HepG2 (cell line): ENCODE measurements around the gene KIRREL2. TPM values are rescaled to one million over a fixed set of nuclear protein-coding genes. Genes with fewer than 3 reads are reported as not detected.

Experiments
- ATF7 ChIP-seq, 2 experiments: fragments of 450-650 bp in 1 of 2; sonication (generic) in 1 of 2; formaldehyde crosslinking in 1 of 2; IDR thresholded peaks; 2 replicates each; pipeline versions ENCODE4 v1.4.0 to v1.6.1; 2016 to 2020; ENCODE audit warnings: antibody characterized with exemption in 1 of 2, mild to moderate bottlenecking in 1 of 2, missing genetic modification reagents in 1 of 2
- CBFB ChIP-seq: sonication (generic); formaldehyde crosslinking; IDR thresholded peaks from 2 replicates; pipeline ENCODE4 v1.4.0; 2020; ENCODE audit warnings: missing genetic modification reagents
- CCAR2 ChIP-seq: fragments of 200-400 bp; formaldehyde crosslinking; optimal IDR thresholded peaks from 2 replicates; pipeline ENCODE3; 2018; ENCODE audit warnings: low read depth, mild to moderate bottlenecking, low read length, moderate library complexity
- EHMT2 ChIP-seq: fragments of 200-600 bp; sonication (generic); IDR thresholded peaks from 2 replicates; pipeline ENCODE4 v1.7.0; 2017; ENCODE audit warnings: antibody characterized with exemption, low read depth, low read length, borderline replicate concordance
- FOXJ3 ChIP-seq: sonication (generic); formaldehyde crosslinking; IDR thresholded peaks from 2 replicates; pipeline ENCODE4 v1.4.0; 2020; ENCODE audit warnings: missing genetic modification reagents, mild to moderate bottlenecking, borderline replicate concordance
- GATAD2A ChIP-seq: IDR thresholded peaks from 2 replicates; pipeline ENCODE4 v1.6.1; 2016
- GMEB1 ChIP-seq: sonication (generic); formaldehyde crosslinking; IDR thresholded peaks from 2 replicates; pipeline ENCODE4 v1.5.1; 2020; ENCODE audit warnings: missing genetic modification reagents, mild to moderate bottlenecking, borderline replicate concordance
- JUN ChIP-seq: sonication (generic); formaldehyde crosslinking; IDR thresholded peaks from 2 replicates; pipeline ENCODE4 v1.4.0; 2020; ENCODE audit warnings: mild to moderate bottlenecking, missing genetic modification reagents
- MTF2 ChIP-seq: sonication (generic); formaldehyde crosslinking; IDR thresholded peaks from 2 replicates; pipeline ENCODE4 v1.5.0; 2020; ENCODE audit warnings: missing genetic modification reagents, borderline replicate concordance
- NCOA5 ChIP-seq: sonication (generic); formaldehyde crosslinking; IDR thresholded peaks from 2 replicates; pipeline ENCODE4 v1.4.0; 2020; ENCODE audit warnings: missing genetic modification reagents
- PRMT3 ChIP-seq: sonication (generic); formaldehyde crosslinking; IDR thresholded peaks from 2 replicates; pipeline ENCODE4 v1.8.1; 2022; ENCODE audit warnings: low read depth, mild to moderate bottlenecking, moderate library complexity, missing genetic modification reagents, borderline replicate concordance
- SATB2 ChIP-seq: sonication (generic); formaldehyde crosslinking; IDR thresholded peaks from 2 replicates; pipeline ENCODE4 v1.5.0; 2020; ENCODE audit warnings: missing genetic modification reagents
- TBX2 ChIP-seq: sonication (generic); formaldehyde crosslinking; IDR thresholded peaks from 2 replicates; pipeline ENCODE4 v1.5.0; 2020; ENCODE audit warnings: missing genetic modification reagents, mild to moderate bottlenecking, borderline replicate concordance
- ZBTB2 ChIP-seq: sonication (generic); formaldehyde crosslinking; IDR thresholded peaks from 2 replicates; pipeline ENCODE4 v1.8.0; 2022; ENCODE audit warnings: low read depth, missing genetic modification reagents
- ZBTB38 ChIP-seq: sonication (generic); formaldehyde crosslinking; IDR thresholded peaks from 2 replicates; pipeline ENCODE4 v1.5.1; 2020; ENCODE audit warnings: mild to moderate bottlenecking, missing genetic modification reagents
- ZFP82 ChIP-seq: sonication (generic); formaldehyde crosslinking; IDR thresholded peaks from 2 replicates; pipeline ENCODE4 v1.5.1; 2020; ENCODE audit warnings: mild to moderate bottlenecking, missing genetic modification reagents, borderline replicate concordance
- ZNF678 ChIP-seq: sonication (generic); formaldehyde crosslinking; IDR thresholded peaks from 2 replicates; pipeline ENCODE4 v1.4.0; 2020; ENCODE audit warnings: mild to moderate bottlenecking, missing genetic modification reagents
- ZNF747 ChIP-seq: sonication (generic); formaldehyde crosslinking; IDR thresholded peaks from 2 replicates; pipeline ENCODE4 v1.8.1; 2023; ENCODE audit warnings: missing genetic modification reagents, mild to moderate bottlenecking, borderline replicate concordance
- ZNF776 ChIP-seq: sonication (generic); formaldehyde crosslinking; IDR thresholded peaks from 2 replicates; pipeline ENCODE4 v1.4.0; 2020; ENCODE audit warnings: mild to moderate bottlenecking, missing genetic modification reagents
- ZNF816 ChIP-seq: sonication (generic); formaldehyde crosslinking; IDR thresholded peaks from 2 replicates; pipeline ENCODE4 v1.8.0; 2022; ENCODE audit warnings: missing genetic modification reagents, mild to moderate bottlenecking, borderline replicate concordance
- polyA plus RNA-seq, 8 experiments: library from polyadenylated mRNA; depleted of rRNA in 3 of 8; stranded (reverse) in 7 of 8; unstranded in 1 of 8; fragments of >200 nt; fragmentation: Illumina TruSeq in 4 of 8; extraction: Trizol in 4 of 8; gene quantifications; 2 replicates each; pipeline versions ENCODE4 v1.2.1 to v1.2.3, GENCODE V29; 2011 to 2016; ENCODE audit warnings: low read depth in 4 of 8, missing spikeins in 1 of 8, mixed read lengths in 1 of 8; ENCODE audit not compliant: insufficient read depth in 1 of 8
- total RNA-seq, 5 experiments: library from RNA; depleted of rRNA; stranded (reverse); fragments of >200 nt; fragmentation: Illumina TruSeq; extraction: Trizol; gene quantifications; 2 replicates each; pipeline ENCODE4 v1.2.3, GENCODE V29; 2016; ENCODE audit warnings: low read depth in 1 of 5
- TF ChIP-seq, protein P1 (sequence below): sonication (generic); formaldehyde crosslinking; IDR thresholded peaks from 2 replicates; pipeline ENCODE4 v1.8.1; 2022; ENCODE audit warnings: mild to moderate bottlenecking, missing genetic modification reagents
- TF ChIP-seq, protein P2 (sequence below): sonication (generic); formaldehyde crosslinking; IDR thresholded peaks from 2 replicates; pipeline ENCODE4 v1.4.0; 2020; ENCODE audit warnings: missing genetic modification reagents

The KIRREL2 gene
- total and polyA plus RNA-seq, 2 of the 13 experiments (the other 11 are each of a cell fraction or from before 2014, with no cell fraction given): 0.18 to 2.4 TPM

GRCh38 chr19:35879770-35880317 lies 23.1 kb downstream of the KIRREL2 start (continued):
- TF ChIP-seq, protein P1, sequence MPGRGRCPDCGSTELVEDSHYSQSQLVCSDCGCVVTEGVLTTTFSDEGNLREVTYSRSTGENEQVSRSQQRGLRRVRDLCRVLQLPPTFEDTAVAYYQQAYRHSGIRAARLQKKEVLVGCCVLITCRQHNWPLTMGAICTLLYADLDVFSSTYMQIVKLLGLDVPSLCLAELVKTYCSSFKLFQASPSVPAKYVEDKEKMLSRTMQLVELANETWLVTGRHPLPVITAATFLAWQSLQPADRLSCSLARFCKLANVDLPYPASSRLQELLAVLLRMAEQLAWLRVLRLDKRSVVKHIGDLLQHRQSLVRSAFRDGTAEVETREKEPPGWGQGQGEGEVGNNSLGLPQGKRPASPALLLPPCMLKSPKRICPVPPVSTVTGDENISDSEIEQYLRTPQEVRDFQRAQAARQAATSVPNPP: no peak
- TF ChIP-seq EHMT2 (peak; percentile 98), MTF2 (CRISPR knock-in tag) (no peak), FOXJ3 (CRISPR knock-in tag) (no peak), ZNF678 (peak; percentile 86; the same call in 1 of the 2 replicates), CCAR2 (no peak), GATAD2A (CRISPR knock-in tag) (peak; percentile 56; the same call in 1 of the 2 replicates), CBFB (peak; percentile 60; the same call in 1 of the 2 replicates), ATF7 (IDR thresholded peaks at IDR 0.05) (no peak), ATF7 (CRISPR knock-in tag; IDR thresholded peaks at IDR 0.05) (no peak), ZBTB2 (CRISPR knock-in tag) (no peak), ZNF816 (CRISPR knock-in tag) (peak; percentile 95), GMEB1 (peak; percentile 51; the same call in 1 of the 2 replicates), TBX2 (peak; percentile 83), ZFP82 (CRISPR knock-in tag) (no peak; the same call in 1 of the 2 replicates), ZBTB38 (CRISPR knock-in tag) (peak; percentile 70), PRMT3 (CRISPR knock-in tag) (peak; percentile 77; the same call in 1 of the 2 replicates), SATB2 (CRISPR knock-in tag) (peak; percentile 96), ZNF747 (peak; percentile 57; the same call in 1 of the 2 replicates), ZNF776 (CRISPR knock-in tag) (0 out of 2 replicates have a peak, but pooled peaks have one; percentile 57), JUN (CRISPR knock-in tag) (no peak), NCOA5 (CRISPR knock-in tag) (no peak)
- TF ChIP-seq, protein P2, sequence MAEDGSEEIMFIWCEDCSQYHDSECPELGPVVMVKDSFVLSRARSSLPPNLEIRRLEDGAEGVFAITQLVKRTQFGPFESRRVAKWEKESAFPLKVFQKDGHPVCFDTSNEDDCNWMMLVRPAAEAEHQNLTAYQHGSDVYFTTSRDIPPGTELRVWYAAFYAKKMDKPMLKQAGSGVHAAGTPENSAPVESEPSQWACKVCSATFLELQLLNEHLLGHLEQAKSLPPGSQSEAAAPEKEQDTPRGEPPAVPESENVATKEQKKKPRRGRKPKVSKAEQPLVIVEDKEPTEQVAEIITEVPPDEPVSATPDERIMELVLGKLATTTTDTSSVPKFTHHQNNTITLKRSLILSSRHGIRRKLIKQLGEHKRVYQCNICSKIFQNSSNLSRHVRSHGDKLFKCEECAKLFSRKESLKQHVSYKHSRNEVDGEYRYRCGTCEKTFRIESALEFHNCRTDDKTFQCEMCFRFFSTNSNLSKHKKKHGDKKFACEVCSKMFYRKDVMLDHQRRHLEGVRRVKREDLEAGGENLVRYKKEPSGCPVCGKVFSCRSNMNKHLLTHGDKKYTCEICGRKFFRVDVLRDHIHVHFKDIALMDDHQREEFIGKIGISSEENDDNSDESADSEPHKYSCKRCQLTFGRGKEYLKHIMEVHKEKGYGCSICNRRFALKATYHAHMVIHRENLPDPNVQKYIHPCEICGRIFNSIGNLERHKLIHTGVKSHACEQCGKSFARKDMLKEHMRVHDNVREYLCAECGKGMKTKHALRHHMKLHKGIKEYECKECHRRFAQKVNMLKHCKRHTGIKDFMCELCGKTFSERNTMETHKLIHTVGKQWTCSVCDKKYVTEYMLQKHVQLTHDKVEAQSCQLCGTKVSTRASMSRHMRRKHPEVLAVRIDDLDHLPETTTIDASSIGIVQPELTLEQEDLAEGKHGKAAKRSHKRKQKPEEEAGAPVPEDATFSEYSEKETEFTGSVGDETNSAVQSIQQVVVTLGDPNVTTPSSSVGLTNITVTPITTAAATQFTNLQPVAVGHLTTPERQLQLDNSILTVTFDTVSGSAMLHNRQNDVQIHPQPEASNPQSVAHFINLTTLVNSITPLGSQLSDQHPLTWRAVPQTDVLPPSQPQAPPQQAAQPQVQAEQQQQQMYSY (CRISPR knock-in tag): peak; percentile 74; the same call in 1 of the 2 replicates
